Measurements from ENCODE around the gene MAB21L4.
"Not testable (repeated sequence)": the region's sequence is repeated elsewhere in the genome, so short reads cannot be mapped to it uniquely, and the experiment has no call there.

The MAB21L4 gene

GRCh38 chr2:240858871-240859270 is 37.1 kb downstream of the MAB21L4 start:
- no peak for DNase-seq (ENCODE audit: low spot score)

GRCh38 chr2:240858321-240858720 is 37.6 kb downstream of the MAB21L4 start:
- DNase-seq (ENCODE audit: low spot score): no peak

- no peak for DNase-seq (ENCODE audit: low spot score)
These were observed 38.6 kb downstream of the MAB21L4 start for GRCh38 chr2:240857039-240858008.

- DNase-seq (ENCODE audit: low spot score): no peak
These were observed 39.6 kb downstream of the MAB21L4 start for GRCh38 chr2:240856151-240856980.

- DNase-seq (ENCODE audit: low spot score): no peak
These were observed 40.3 kb downstream of the MAB21L4 start for GRCh38 chr2:240855670-240856069.

GRCh38 chr2:240852671-240853314 is 43.2 kb downstream of the MAB21L4 start:
- DNase-seq (ENCODE audit: low spot score): no peak

- DNase-seq (ENCODE audit: low spot score): peak; percentile 91
These were observed 44.6 kb downstream of the MAB21L4 start for GRCh38 chr2:240851078-240851991.

GRCh38 chr2:240850756-240851077 is 45.2 kb downstream of the MAB21L4 start:
- no peak for DNase-seq (ENCODE audit: low spot score)

- DNase-seq (ENCODE audit: low spot score): no peak
These were observed 45.9 kb downstream of the MAB21L4 start for GRCh38 chr2:240850026-240850425.

- DNase-seq (ENCODE audit: low spot score): no peak
These were observed 46.9 kb downstream of the MAB21L4 start for GRCh38 chr2:240848900-240849680.

GRCh38 chr2:240847817-240848216 is 48.1 kb downstream of the MAB21L4 start:
- DNase-seq (ENCODE audit: low spot score): no peak

GRCh38 chr2:240846873-240847595 is 48.9 kb downstream of the MAB21L4 start:
- no peak for DNase-seq (ENCODE audit: low spot score)

GRCh38 chr2:240846309-240846708 is 49.6 kb downstream of the MAB21L4 start:
- not testable (repeated sequence) for DNase-seq (ENCODE audit: low spot score)

GRCh38 chr2:240840435-240841060 is 55.4 kb downstream of the MAB21L4 start:
- DNase-seq (ENCODE audit: low spot score): peak; percentile 90

GRCh38 chr2:240839152-240840143 is 56.5 kb downstream of the MAB21L4 start:
- DNase-seq (ENCODE audit: low spot score): no peak

GRCh38 chr2:240837621-240838020 is 58.3 kb downstream of the MAB21L4 start:
- no peak for DNase-seq (ENCODE audit: low spot score)

- peak; percentile 88 for DNase-seq (ENCODE audit: low spot score)
These were observed 59.0 kb downstream of the MAB21L4 start for GRCh38 chr2:240836781-240837467.
